HG02642 (cell line): ENCODE data around the gene SLC26A3.

Source experiments
- ATAC-seq: cut with Tn5 transposase; IDR thresholded peaks from one replicate; pipeline ENCODE4 v1.9.1; 2021; ENCODE audit warnings: mild to moderate bottlenecking; ENCODE audit not compliant: unreplicated experiment, poor library complexity

The SLC26A3 gene

DNA sequence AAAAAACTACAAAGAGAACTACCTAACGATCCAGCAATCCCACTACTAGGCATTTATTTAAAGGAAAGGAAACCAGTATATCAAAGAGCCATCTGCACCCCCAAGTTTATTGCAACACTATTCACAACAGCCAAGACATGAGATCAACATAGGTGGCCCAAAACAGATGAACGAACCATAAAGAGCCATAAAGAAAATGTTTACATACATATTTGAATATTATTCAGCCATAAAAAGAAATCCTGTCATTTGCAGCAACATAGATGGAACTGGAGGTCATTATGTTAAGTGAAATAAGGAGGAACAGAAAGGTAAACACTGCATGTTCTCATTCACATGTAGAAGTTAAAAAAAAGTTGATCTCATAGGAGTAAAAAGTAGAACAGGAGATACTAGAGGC, 15.6 kb upstream of the SLC26A3 start:
- no peak for ATAC-seq

DNA sequence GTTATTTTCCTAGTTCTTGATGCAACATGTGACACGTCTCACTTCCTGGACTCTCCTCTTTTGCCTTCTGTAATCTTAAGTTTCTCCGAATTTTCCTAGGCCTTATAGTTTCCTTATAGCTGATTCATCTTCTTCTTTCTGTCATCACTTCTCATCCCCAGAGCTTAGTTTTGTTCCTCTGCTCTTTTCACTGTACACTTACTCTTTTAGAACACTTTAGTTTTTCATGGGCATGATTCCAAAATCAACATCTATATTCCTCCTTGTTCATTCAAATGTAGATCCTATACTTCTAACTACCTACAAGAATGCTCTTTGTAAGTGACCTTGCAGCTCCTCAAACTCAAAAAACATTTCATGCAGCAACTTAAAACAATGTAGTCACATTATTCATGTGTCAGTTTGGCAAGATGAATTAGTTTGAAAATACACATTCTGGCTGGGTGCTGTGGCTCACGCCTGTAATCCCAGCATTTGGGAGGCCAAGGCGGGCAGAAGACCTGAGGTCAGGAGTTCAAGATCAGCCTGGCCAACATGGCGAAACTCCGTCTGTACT, 13.1 kb upstream of the SLC26A3 start:
- ATAC-seq, result no peak

DNA sequence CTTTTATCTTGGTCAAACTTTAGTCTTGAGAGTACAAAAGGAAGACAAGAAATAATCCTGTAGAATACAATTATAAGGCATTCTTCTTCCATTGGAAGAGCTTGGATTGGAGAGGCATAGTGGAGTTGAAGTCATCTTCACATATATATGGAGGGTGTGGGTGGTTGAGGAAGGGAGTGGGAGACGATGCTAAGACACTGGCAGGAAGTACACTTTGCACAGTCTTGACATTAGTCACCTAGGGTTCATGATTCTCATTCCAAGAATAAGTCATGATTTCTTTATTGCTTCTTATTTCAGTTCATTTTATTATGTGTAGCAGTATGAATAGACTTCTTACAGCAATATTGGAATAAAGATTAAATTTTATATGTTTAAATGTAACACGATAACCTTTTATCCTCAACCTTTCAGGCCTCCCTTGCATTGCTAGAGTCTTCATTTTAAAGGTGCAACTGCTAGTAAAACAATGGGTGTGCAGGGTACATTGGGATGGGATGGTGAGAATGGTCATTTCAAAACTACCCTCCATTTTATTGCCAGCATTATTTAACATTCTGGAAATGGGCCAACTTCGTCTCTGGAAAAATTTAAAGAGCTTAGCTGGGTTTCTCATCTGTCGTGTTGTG, 12.3 kb upstream of the SLC26A3 start:
- ATAC-seq, result no peak

DNA sequence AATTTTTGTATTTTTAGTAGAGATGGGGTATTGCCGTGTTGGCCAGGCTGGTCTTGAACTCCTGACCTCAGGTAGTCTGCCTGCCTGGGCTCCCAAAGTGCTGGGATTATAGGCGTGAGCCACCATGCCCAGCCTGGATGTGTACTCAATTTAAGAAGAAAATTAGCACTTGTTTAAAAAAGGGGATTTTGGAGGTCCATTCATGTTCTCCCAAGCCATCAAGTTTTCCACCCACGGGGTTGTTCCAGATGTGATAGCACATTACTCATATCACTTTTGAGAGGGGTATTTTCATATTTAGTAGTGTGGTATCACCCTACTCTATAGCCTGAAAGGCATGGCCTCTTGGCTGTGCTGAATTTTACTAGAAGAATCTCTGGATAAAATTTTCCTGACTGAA, 10.5 kb upstream of the SLC26A3 start:
- ATAC-seq, result no peak

DNA sequence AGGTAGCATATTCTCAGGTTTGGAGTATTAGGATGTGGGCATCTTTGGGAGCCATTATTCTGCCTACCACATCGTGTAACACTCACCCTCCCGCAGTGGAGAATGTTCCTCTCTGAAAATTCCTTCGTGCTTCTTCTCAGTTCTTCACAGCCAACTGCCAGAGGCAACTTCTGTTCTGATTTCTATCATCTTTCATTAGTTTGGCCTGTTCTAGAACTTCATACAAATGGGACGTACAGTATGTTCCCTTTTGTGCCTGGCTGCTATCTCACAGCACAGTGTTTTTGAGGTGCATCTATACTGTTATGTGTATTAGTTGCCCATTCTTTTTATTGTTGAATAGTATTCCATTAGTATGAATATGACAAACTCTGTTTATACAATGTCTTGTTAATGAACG, 8.9 kb upstream of the SLC26A3 start:
- no peak for ATAC-seq

DNA sequence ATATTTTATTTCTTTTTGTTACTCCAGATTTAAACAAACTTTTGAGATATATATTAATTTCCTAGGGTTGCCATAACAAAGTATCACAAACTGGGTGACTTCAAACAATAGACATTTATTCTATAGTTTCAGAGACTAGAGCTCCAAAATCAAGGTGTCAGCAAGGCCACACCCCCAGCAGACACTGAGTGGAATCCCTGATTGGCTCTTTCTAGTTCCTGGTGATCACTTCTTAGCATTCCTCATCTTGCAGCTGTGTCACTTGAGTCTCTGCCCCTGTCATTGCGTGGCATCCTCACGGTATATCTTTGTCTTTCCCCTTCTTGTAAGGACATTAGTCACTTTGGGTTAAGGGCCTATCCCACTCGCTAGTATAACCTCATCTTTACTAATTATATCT, 7.6 kb upstream of the SLC26A3 start:
- ATAC-seq, result no peak

DNA sequence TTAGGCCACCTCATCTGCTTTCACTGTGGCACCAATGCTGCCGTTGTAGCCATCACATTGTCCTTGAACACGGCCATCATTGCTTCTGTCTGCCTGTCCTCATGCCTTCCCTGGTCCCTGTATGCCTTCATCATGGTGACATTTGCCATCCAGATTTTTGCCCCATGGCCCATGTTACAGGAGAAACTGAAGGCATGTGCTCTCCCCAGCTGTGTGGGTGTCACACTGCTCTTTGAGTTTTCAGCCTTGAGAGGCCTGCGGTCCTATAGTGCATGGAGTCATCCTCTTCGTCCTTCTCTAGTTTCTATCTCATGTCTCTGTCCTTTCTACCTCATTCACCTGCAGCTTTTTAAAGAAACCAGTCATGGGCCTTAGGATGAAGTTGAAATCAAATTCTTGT, 6.2 kb upstream of the SLC26A3 start:
- ATAC-seq, result no peak

DNA sequence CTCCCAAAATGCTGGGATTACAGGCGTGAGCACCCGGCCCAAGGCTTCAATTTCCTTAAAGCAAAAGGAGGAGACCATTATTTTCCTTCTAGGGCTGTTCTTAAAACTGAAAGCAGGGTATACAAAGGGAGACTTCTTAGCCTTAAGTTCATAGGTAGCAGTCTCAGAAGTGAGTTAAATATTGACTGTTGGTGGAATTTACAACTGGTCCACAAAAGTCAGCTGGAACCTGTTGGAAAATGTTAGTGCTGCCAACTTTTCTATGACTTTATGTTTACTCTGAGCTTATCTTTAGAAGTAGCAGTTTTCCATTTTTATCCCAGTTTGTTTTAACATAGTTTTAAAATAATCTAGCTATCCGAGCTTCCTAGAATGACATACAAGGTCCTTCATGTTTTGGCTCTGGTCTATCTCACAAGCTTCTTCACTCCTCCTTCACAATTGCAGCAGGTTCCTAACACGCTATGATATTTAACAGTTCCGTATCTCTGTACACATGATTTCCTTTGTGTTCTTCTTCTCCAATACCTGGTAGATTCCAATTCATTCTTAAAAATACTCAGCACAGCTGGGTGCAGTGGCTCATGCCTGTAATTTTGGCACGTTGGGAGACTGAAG, 3.3 kb downstream of the SLC26A3 start:
- no peak for ATAC-seq

DNA sequence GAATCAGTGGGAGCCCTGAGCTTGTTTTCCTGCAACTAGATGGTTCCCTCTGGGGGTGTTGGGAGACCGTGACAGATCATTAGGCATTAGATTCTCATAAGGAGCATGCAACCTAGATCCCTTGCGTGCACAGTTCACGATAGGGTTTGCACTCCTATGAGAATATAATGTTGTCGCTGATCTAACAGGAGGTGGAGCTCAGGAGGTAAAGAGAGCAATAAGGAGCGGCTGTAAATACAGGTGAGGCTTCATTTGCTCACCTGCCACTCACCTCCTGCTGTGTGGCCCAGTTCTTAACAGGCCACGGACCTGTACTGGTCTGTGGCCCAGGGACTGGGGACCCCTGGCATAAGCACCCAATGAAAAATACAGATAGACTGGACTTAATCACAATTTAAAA, 10.7 kb downstream of the SLC26A3 start:
- ATAC-seq, result no peak

DNA sequence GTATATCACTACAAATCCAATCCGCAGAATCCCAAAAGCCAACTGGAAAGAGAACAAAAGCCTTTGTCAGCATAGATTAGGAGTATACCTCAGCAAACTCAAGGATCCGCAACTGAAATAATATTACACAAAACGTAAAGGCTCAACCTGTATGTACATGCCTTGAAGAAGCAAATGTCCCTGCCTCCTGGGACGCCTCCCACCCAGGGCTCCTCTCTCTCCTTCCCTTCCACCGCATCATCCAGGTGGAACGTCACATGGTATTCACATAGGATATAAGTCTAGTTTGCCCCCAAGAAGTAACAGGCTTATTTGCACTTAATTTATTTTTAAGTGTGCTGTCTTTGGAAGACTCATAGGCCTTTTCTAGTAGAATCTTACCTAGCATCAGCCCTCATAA, 13.4 kb downstream of the SLC26A3 start:
- no peak for ATAC-seq

DNA sequence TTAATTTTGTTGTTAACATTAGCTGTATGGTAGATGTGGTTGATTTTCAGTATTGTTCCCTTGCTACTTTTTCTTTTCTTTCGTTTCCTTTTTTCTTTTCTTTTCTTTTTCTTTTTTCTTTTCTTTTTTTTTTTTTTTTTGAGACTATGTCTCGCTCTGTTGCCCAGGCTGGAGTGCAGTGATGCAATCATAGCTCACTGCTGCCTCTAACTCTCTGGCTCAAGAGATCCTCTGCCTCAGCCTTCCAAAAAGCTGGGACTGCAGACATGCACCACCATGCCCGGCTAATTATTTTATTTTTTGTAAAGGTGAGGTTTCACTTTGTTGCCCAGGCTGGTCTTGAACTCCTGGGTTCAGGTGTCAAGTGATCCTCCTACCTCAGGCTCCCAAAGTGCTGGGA, 14.4 kb downstream of the SLC26A3 start:
- no peak for ATAC-seq

DNA sequence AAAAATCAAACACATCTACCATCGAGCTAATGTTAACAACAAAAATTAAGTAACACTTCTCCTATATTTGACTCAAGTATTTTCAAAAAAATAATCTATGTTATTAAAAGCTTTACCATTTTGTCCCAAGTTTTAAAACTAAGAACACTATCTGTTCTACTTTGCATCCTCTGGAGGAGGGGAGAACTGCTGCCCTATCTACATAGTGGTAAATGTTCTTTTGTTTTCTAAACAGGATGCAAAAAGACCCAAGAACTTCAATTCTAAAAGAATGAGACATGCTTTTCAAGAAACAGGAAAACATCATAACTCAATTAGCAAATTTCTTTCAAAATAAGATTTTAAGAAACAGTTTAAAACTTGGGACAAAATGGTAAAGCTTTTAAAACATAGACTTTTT, 14.8 kb downstream of the SLC26A3 start:
- no peak for ATAC-seq

DNA sequence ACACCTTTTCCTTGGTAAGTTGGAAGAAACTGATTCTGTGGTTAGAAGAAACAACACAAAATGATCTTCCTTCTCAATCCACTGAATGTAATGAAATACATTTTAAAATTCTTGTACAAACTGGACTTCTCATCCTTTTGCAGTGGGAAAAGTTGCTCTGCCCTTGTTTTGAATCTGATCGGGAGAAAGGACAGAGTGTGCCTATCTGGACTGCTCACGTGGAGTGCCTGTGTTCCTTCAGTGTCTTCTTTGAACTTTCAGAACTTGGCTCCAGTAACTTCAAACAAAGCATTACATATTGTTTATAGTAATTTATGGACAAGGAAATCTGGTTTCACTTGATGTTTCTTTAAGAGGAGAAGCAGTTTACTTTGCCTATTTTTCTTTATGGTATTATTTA, 17.1 kb downstream of the SLC26A3 start:
- no peak for ATAC-seq

DNA sequence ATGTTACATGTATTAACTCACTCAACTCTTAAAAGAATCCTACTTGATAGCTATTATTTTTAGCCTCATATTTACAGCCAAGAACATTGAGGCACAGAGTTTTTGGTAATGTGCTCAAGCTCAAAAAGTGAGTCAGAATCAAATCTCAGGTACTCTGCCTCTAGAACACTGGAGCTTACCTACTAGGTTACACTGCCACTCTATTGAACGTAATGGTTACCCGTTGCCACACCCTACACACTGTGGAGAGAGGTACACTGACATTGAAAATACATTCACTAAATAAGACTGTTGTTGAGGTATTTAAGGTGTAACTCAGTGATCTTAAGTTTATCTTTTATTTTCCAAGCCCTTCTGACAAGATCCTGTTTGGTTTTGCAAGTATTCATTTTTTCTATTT, 17.9 kb downstream of the SLC26A3 start:
- ATAC-seq, result no peak

DNA sequence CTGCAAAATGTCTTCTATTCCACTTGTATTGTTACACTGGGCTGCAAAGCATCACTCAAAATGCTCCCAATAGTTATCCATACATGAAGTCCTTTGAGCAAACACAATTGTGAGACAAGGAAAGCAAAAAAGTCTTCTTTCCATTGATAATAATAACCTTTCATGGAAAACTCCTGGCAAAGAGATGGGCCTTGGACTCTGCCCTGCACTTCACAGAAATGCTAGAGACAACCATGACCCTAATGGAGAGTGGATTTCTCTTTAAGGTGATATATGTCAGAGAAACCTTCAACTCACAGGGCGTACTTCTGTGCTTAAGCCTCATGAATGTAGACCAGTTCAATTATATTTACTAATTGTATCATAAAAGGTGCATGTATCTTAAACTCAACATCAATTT, 19.4 kb downstream of the SLC26A3 start:
- ATAC-seq, result no peak

DNA sequence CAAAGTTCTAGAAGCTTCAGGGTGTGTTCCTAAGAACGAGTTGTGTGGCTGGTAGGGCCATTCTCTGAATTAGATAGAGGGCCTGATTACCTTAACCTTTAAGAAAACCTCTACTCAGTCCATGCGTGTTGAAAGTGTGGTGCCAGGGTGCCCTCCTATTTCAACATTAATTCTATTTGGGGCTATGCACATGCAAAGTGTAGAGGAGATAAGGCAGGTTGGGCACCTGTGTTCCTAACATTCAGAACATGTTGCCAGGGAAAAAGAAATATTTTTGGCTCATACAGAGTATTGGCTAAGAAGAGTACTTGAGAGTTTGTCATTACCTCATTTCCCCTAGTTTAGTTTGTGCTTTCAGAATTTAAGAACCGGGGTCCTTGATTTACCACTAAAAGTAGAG, 20.6 kb downstream of the SLC26A3 start:
- no peak for ATAC-seq

DNA sequence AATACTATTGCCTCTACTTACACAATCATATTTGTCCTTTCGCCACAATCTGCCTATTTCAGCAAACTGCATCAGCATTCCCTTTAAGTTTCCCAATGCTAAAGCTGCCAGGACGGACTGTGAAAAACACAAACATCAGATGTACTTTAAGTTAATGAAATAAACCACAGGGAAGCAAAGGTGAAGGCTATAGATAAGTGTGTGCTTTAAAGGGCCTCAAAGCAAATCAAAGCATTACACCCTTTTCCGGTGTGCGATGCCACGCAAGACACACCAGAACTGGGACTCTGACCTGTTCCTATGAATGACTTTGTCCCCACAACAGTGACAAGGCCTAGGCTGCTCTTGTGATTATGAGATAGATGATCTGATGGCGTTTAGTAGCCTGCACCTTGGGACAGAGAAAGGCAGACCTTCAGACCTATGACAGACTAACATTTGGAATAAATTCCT, 23.4 kb downstream of the SLC26A3 start:
- ATAC-seq, result no peak

DNA sequence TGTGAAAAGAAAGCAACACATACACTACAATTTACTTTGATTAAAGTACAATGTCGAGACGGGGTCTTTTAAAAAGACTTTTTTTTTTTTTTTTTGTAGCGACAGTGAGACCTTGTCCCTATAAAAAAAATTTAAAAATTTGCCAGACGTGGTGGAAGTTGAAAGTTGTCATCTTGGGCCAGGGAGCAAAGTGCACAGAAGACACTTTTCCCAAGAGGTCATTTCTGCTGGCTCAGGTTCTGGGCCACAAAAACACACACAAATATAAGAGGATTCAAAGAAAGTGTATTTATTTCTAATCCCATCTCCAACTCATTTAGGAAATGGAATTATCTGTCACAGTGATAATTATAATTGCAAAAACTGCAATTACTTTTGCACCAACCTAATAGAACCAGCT, 24.7 kb downstream of the SLC26A3 start:
- no peak for ATAC-seq

DNA sequence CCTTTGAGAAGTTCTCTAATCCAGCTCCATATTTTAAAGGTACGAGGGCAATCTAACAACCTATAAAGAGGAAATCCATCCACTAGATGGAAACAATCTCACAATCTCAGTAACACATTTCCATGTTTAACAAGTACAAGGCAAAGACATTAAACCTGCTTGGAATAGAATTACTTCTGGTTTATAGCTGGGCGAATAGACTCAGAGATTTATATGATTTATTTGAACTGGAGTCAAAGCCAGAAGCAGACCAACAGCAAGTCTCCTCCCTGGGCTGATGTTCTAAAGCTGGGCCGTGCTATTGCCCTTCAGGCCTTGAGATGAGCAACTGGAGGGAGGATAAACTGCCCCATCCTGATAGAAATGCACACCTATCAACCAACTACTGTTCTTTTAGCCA, 25.3 kb downstream of the SLC26A3 start:
- ATAC-seq, result no peak

DNA sequence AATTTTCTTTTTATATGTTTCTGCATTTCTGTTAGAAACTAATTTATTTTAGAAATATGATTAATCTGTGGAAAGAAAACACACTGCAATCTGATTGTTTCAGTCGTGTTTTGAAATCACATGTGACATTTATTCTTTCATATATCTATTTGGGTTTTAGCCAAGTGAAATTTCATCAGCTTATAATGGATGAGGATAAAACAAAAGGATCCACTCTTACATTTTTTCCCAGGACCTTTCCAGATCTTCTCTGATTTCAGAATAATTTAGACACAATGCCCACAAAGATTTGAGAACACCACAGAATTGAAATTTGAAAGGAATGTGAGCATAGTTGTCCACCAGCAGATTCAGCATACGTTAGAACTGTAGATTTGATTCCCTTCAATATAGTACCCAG, 30.0 kb downstream of the SLC26A3 start:
- ATAC-seq, result no peak

DNA sequence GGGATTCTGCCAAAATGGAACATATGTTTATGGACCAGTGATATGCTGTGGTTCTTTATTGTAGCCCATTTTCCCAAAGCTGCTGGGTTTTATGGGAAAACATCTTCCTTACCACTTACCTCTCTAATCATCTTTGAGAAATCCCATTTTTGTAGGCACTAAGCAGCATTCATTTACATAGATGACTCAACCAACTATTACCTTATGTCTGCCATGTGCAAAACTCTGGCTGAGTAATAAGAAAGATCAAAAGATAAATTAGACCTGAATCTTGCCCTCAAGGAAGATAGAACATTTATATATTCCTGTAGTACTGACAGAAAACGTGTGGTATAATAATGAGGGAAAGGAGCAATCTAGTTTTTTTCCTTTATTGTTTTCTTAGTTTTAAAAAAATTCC, 34.8 kb downstream of the SLC26A3 start:
- ATAC-seq, result no peak

DNA sequence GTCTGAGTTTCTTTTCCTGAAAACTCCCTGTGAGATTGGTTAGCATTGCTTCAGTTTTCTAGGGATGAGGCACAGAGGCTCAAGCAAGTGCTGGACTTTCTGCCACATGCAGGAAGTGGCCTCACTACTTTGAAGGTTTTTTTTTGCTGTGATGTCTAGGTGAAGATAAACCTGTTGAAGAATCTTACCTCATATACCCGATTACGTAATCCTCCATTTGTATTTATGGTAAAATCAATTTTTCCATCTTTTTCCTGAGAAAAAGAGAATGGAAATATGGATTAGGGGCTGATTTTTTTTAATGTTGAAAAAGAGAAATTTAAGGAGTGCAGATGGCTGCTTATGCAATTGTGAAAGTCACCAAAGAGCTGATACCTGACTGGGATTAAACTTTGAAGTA, 35.6 kb downstream of the SLC26A3 start:
- ATAC-seq, result no peak
